GM21786 (cell line): ENCODE data around the gene TMBIM1.
"Not testable (repeated sequence)": the region's sequence is repeated elsewhere in the genome, so short reads cannot be mapped to it uniquely, and the experiment has no call there.

ENCODE experiments used
- ATAC-seq: cut with Tn5 transposase; IDR thresholded peaks from one replicate; pipeline ENCODE4 v1.9.1; 2021; ENCODE audit not compliant: unreplicated experiment

The TMBIM1 gene

GRCh38 chr2:218291318-218292047, 820 bp downstream of the TMBIM1 start:
- ATAC-seq = no peak

GRCh38 chr2:218290316-218291261, 1.7 kb downstream of the TMBIM1 start:
- ATAC-seq = peak; percentile 59

GRCh38 chr2:218289639-218290315, 2.5 kb downstream of the TMBIM1 start:
- no peak for ATAC-seq

- ATAC-seq = peak; percentile 60
Observed at GRCh38 chr2:218286570-218287459, 5.5 kb downstream of the TMBIM1 start.

- no peak for ATAC-seq
Observed at GRCh38 chr2:218285604-218286003, 6.7 kb downstream of the TMBIM1 start.

- ATAC-seq = peak; percentile 50
Observed at GRCh38 chr2:218284106-218284811, 8.0 kb downstream of the TMBIM1 start.

GRCh38 chr2:218282173-218282991, 9.9 kb downstream of the TMBIM1 start:
- no peak for ATAC-seq

GRCh38 chr2:218281449-218281848, 10.9 kb downstream of the TMBIM1 start:
- no peak for ATAC-seq

GRCh38 chr2:218280260-218280870, 11.9 kb downstream of the TMBIM1 start:
- ATAC-seq = no peak

- no peak for ATAC-seq
Observed at GRCh38 chr2:218278531-218279360, 13.6 kb downstream of the TMBIM1 start.

- ATAC-seq = no peak
Observed at GRCh38 chr2:218277921-218278320, 14.4 kb downstream of the TMBIM1 start.

- no peak for ATAC-seq
Observed at GRCh38 chr2:218276986-218277755, 15.1 kb downstream of the TMBIM1 start.

GRCh38 chr2:218275371-218276072, 16.8 kb downstream of the TMBIM1 start:
- ATAC-seq = no peak

- no peak for ATAC-seq
Observed at GRCh38 chr2:218274586-218274985, 17.7 kb downstream of the TMBIM1 start.

GRCh38 chr2:218273908-218274249, 18.4 kb downstream of the TMBIM1 start:
- no peak for ATAC-seq

- not testable (repeated sequence) for ATAC-seq
Observed at GRCh38 chr2:218273214-218273907, 18.9 kb downstream of the TMBIM1 start.
